Measurements from ENCODE around the gene PCLO.
"Not testable (repeated sequence)": the region's sequence is repeated elsewhere in the genome, so short reads cannot be mapped to it uniquely, and the experiment has no call there.

PCLO gene

DNA sequence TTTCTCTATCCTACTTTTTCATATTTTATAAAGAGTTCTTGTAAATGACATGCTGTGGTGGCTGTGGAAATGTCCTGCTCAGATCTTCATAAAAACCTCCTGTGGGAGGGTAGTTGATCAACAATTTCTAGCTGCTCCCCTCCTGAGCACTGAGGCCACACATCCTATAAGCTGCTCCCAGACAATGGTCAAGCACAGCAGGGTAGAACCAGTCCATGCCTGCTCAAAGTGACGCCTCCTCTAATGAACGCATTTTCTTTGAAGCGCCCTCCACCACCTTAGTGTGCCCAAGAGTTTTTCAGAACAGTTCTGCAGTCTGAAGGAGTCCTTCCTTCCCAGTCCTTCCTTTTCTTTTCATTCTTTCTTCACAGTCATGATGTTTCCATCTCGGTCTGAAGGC, 420.5 kb downstream of the PCLO start:
- DNase-seq (ENCODE audit: low read depth in 4 of 4, low spot score in 1 of 4) = no peak

GRCh38 chr7:82741493-82741892, 421.2 kb downstream of the PCLO start:
- DNase-seq (ENCODE audit: low read depth in 4 of 4, low spot score in 1 of 4) = no peak

GRCh38 chr7:82740246-82740848, 422.3 kb downstream of the PCLO start:
- no peak for DNase-seq (ENCODE audit: low read depth in 4 of 4, low spot score in 1 of 4)

DNA sequence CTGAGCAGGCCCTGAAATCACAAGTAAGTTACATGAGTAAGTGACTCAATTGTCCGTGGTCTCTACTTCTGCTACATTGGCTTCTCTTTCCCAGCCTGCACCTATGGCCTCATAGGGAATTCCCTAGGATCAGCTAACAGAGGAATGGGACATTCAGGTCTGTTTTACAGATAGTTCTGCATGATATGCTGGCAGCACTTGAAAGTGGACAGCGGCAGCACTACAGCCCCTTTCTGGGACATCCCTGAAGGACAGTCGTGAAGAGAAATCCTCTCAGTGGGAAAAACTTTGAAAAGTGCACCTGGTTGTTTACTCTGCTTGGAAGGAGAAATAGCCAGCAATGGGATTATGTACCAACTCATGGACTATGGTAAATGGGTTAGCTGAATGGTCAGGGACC, 426.1 kb downstream of the PCLO start:
- no peak for DNase-seq (ENCODE audit: low read depth in 4 of 4, low spot score in 1 of 4)

DNA sequence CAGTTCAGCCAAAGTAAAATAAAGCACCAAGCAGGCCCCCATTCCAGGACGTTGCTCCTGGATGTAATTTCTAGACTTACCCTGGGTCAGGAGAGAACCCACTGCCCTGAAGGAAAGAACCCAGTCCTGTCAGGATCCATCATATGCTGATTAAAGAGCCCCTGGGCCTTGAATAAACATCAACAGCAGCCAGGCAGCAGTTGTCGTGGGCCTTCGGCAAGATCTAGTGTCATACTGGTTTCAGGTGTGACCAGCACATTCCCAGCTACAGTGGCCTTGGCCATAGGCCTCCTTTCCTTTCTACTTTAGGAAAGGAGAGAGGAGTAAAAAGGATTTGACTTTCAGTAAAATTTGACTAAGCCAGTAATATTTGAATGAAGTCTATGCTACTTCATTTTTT, 430.0 kb downstream of the PCLO start:
- DNase-seq (ENCODE audit: low read depth in 4 of 4, low spot score in 1 of 4) = no peak

GRCh38 chr7:82729172-82730030, 433.3 kb downstream of the PCLO start:
- no peak for DNase-seq (ENCODE audit: low read depth in 4 of 4, low spot score in 1 of 4)

DNA sequence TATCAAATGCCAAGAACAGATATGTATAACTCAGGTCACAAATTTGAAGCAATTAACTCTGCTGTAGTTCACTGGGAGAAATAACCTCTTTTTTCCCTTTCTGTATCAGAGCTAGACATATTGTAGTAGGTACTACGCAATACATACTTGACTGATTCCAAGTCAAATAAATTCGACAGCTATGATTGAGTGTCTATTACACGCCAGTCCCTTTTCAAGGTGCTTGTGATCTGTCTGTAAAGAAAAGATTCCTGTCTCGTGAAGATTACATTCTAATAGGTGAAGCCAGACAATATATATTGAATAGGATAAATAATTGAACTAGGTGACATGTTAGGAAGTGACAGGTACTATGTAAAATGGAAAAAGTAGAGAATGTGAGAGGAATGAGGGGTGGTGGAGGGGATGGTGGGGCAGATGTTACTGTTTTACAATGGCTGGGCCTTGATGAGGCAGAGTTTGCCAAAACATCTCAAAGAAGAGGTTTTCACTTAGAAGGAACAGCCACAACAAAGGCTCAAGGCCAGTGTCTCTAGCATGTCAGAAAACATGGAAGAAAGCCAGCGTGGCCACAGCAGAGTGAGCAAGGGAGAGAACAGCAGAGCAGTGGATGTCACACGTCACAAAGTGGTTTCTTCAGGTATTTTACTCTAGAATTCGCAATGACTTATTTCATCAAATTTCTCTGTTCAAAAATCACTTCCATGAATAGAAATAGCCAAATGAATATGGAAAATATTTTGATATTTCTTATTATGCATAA, 436.5 kb downstream of the PCLO start:
- DNase-seq (ENCODE audit: low read depth in 4 of 4, low spot score in 1 of 4) = no peak

GRCh38 chr7:82723411-82723810, 439.3 kb downstream of the PCLO start:
- no peak for DNase-seq (ENCODE audit: low read depth in 4 of 4, low spot score in 1 of 4)

GRCh38 chr7:82722946-82723345, 439.7 kb downstream of the PCLO start:
- no peak for DNase-seq (ENCODE audit: low read depth in 4 of 4, low spot score in 1 of 4)

- no peak for DNase-seq (ENCODE audit: low read depth in 4 of 4, low spot score in 1 of 4)
Observed at GRCh38 chr7:82715344-82715743, 447.3 kb downstream of the PCLO start.

- no peak for DNase-seq (ENCODE audit: low read depth in 4 of 4, low spot score in 1 of 4)
Observed at GRCh38 chr7:82714883-82715282, 447.8 kb downstream of the PCLO start.

DNA sequence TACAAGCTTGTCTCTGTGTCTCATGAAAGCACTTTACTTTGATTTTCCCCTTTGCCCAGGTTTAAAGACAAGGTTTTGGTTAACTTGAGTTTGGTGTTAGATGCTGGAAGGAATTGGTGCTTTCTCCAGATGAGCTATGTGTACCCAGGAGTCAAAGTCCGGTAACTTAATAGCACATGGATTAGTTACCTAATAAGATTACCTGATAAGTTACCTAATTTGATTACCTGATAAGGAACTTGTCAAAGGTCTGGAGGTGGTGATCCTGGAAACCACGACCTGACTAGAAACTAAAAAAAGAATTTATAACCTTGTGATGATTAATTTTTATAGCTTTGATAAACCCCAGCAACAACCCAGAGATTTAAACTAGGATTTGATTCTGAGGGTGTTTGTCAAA, 449.2 kb downstream of the PCLO start:
- DNase-seq (ENCODE audit: low read depth in 4 of 4, low spot score in 1 of 4) = no peak

GRCh38 chr7:82706344-82706743, 456.3 kb downstream of the PCLO start:
- not testable (repeated sequence) for DNase-seq (ENCODE audit: low read depth in 4 of 4, low spot score in 1 of 4)

DNA sequence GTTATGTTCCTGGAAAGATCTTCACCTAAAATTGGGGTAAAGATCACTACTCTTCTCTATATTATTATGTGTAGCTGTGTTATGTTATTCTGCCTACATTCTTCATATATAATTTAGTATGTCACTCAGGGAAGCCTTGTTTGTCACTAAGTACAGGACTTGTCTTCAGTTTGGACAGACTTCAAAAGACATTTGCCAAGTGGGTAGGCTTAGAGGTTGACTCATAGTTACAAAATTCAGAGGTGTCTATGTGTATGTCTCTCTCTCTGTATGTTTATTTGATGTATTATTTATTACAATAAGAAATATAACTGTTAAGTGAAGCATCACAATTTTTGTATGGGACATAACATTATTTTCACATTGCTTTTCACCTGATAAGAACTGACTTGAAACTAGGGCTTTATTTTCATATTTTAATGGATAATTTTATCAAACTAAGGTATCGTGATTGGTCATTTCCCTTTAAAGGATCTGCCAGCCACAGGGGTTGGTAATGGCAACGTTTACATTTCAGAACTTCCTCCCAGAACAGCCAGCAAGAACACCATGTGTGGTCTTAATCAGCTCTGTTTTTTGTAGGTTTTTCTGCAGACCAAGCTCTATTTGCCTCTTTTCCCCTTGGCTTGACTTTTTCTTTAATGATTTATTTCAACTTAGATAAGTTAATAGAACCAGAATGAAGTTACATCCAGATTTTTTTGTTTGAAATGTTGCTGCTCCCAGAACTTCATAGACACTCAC, 457.0 kb downstream of the PCLO start:
- no peak for DNase-seq (ENCODE audit: low read depth in 4 of 4, low spot score in 1 of 4)

GRCh38 chr7:82704121-82704520, 458.6 kb downstream of the PCLO start:
- DNase-seq (ENCODE audit: low read depth in 4 of 4, low spot score in 1 of 4) = no peak

All from stimulated activated CD4-positive, alpha-beta T cell treated with anti-CD3 and anti-CD28 coated beads, Interleukin-1b, Interleukin-23, amount 100 ng/mL, for 24 hours (primary cell).